WTC11 (cell line): ENCODE measurements around the gene FABP7. TPM values are rescaled to one million over a fixed set of nuclear protein-coding genes. Genes with fewer than 3 reads are reported as not detected.

Source experiments
- ATAC-seq: fragments of 200-7000 bp; cut with Tn5 transposase; 2 replicates; pipeline ENCODE4 v1.10.0; 2021; ENCODE audit warnings: mild to moderate bottlenecking, moderate library complexity
- CTCF ChIA-PET: fragments of 300-600 bp; sonication (Branson Sonifier 250); formaldehyde crosslinking; loops from one replicate; lab custom pipeline; 2021; ENCODE audit warnings: antibody characterized with exemption; lab: Charles Lee
- POLR2A ChIA-PET: fragments of 350-600 bp; sonication (Branson Sonifier 250); formaldehyde crosslinking; loops from one replicate; lab custom pipeline; 2021; ENCODE audit warnings: antibody characterized with exemption; lab: Charles Lee
- DNase-seq: peaks from one replicate; pipeline ENCODE4 v3.0.0; 2021; ENCODE audit warnings: low spot score
- H3K27ac Mint-ChIP-seq: 2 replicates; pipeline ENCODE4 v1.8.0; 2021; ENCODE audit warnings: mixed read lengths
- H3K27me3 Mint-ChIP-seq: 2 replicates; pipeline ENCODE4 v1.8.0; 2021; ENCODE audit warnings: low read depth, mild to moderate bottlenecking, moderate library complexity, mixed read lengths
- H3K36me3 Mint-ChIP-seq: 2 replicates; pipeline ENCODE4 v1.8.0; 2021; ENCODE audit warnings: mixed read lengths
- H3K4me1 Mint-ChIP-seq: 2 replicates; pipeline ENCODE4 v1.8.0; 2022; ENCODE audit warnings: mixed read lengths
- H3K4me3 Mint-ChIP-seq: 2 replicates; pipeline ENCODE4 v1.8.0; 2021; ENCODE audit warnings: mild to moderate bottlenecking, moderate library complexity, mixed read lengths
- H3K9me3 Mint-ChIP-seq: 2 replicates; pipeline ENCODE4 v1.8.0; 2021; ENCODE audit warnings: mixed read lengths
- MYBL2 ChIP-seq: sonication (generic); formaldehyde crosslinking; IDR thresholded peaks from 2 replicates; pipeline ENCODE4 v1.8.1; 2023; ENCODE audit warnings: mild to moderate bottlenecking, moderate library complexity, missing genetic modification reagents
- NR3C1 ChIP-seq: sonication (generic); formaldehyde crosslinking; conservative IDR thresholded peaks from 2 replicates; pipeline ENCODE4 v1.8.1; 2023; ENCODE audit warnings: low read depth, mild to moderate bottlenecking, missing genetic modification reagents
- OVOL2 ChIP-seq: fragments of 250-450 bp; sonication (Bioruptor Pico); IDR thresholded peaks from 2 replicates; pipeline ENCODE4 v1.9.0; 2021; ENCODE audit warnings: mild to moderate bottlenecking, borderline replicate concordance
- PRRX2 ChIP-seq: fragments of 250-450 bp; sonication (Bioruptor Pico); IDR thresholded peaks from 2 replicates; pipeline ENCODE4 v1.8.0; 2021; ENCODE audit warnings: mild to moderate bottlenecking
- RORB ChIP-seq: fragments of 250-450 bp; sonication (Bioruptor Pico); IDR thresholded peaks from 2 replicates; pipeline ENCODE4 v1.9.0; 2021; ENCODE audit warnings: mild to moderate bottlenecking
- TP53 ChIP-seq: sonication (generic); formaldehyde crosslinking; IDR thresholded peaks from 2 replicates; pipeline ENCODE4 v1.8.1; 2023; ENCODE audit warnings: mild to moderate bottlenecking, missing genetic modification reagents
- ZNF121 ChIP-seq: sonication (generic); formaldehyde crosslinking; IDR thresholded peaks from 2 replicates; pipeline ENCODE4 v1.8.0; 2023; ENCODE audit warnings: missing genetic modification reagents
- ZNF317 ChIP-seq: sonication (generic); formaldehyde crosslinking; IDR thresholded peaks from 2 replicates; pipeline ENCODE4 v1.8.1; 2023; ENCODE audit warnings: low read depth, mild to moderate bottlenecking, moderate library complexity, missing genetic modification reagents, borderline replicate concordance
- ZNF671 ChIP-seq: fragments of 250-450 bp; sonication (Bioruptor Pico); IDR thresholded peaks from 2 replicates; pipeline ENCODE4 v1.8.0; 2021; ENCODE audit warnings: mild to moderate bottlenecking
- total RNA-seq: library from RNA; stranded (reverse); gene quantifications from 3 replicates; pipeline ENCODE4 v1.2.3, GENCODE V29; 2021
- TF ChIP-seq, protein P1 (sequence below): sonication (generic); formaldehyde crosslinking; IDR thresholded peaks from 2 replicates; pipeline ENCODE4 v1.8.0; 2023; ENCODE audit warnings: mild to moderate bottlenecking, missing genetic modification reagents
- TF ChIP-seq, protein P2 (sequence below): fragments of 250-450 bp; sonication (Bioruptor Pico); IDR thresholded peaks from 2 replicates; pipeline ENCODE4 v1.9.0; 2021; ENCODE audit warnings: mild to moderate bottlenecking
- TF ChIP-seq, protein P3 (sequence below): sonication (generic); formaldehyde crosslinking; IDR thresholded peaks from 2 replicates; pipeline ENCODE4 v1.8.1; 2022; ENCODE audit warnings: mild to moderate bottlenecking, missing genetic modification reagents, moderate library complexity, borderline replicate concordance
- TF ChIP-seq, protein P4 (sequence below): sonication (generic); formaldehyde crosslinking; conservative IDR thresholded peaks from 2 replicates; pipeline ENCODE4 v1.8.1; 2022; ENCODE audit warnings: mild to moderate bottlenecking, missing genetic modification reagents
- TF ChIP-seq, protein P5 (sequence below): fragments of 250-450 bp; sonication (Bioruptor Pico); conservative IDR thresholded peaks from 2 replicates; pipeline ENCODE4 v1.9.0; 2021; ENCODE audit warnings: mild to moderate bottlenecking
- TF ChIP-seq, protein P6 (sequence below): fragments of 250-450 bp; sonication (Bioruptor Pico); IDR thresholded peaks from 2 replicates; pipeline ENCODE4 v1.9.0; 2021; ENCODE audit warnings: mild to moderate bottlenecking, borderline replicate concordance
- TF ChIP-seq, protein P7 (sequence below): sonication (generic); formaldehyde crosslinking; IDR thresholded peaks from 2 replicates; pipeline ENCODE4 v1.8.1; 2023; ENCODE audit warnings: mild to moderate bottlenecking, missing genetic modification reagents, borderline replicate concordance
- TF ChIP-seq, protein P8 (sequence below): sonication (generic); formaldehyde crosslinking; IDR thresholded peaks from 2 replicates; pipeline ENCODE4 v1.8.1; 2023; ENCODE audit warnings: mild to moderate bottlenecking, missing genetic modification reagents, moderate library complexity

FABP7 gene
- total RNA-seq, 1 experiment from 2014 or later: 7.2 TPM

DNA sequence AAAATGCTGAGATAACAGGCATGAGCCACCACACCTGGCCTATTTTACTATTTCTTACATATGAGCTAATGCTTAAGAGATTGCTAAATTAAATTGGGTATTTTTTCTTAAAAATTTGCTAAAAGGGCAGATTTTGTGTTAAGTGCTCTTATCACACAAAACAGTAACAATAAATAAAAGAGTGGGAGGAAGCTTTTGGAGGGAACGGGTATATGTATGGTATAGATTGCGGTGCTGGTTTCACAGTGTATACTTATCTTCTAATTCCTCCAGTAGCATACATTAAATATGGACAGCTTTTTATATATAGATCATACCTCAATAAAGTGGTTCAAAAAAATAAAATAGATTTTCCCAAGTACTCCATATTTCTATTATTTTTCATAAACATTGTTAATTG is 39.4 kb upstream of the FABP7 start (continued):
- TF ChIP-seq, protein P1, sequence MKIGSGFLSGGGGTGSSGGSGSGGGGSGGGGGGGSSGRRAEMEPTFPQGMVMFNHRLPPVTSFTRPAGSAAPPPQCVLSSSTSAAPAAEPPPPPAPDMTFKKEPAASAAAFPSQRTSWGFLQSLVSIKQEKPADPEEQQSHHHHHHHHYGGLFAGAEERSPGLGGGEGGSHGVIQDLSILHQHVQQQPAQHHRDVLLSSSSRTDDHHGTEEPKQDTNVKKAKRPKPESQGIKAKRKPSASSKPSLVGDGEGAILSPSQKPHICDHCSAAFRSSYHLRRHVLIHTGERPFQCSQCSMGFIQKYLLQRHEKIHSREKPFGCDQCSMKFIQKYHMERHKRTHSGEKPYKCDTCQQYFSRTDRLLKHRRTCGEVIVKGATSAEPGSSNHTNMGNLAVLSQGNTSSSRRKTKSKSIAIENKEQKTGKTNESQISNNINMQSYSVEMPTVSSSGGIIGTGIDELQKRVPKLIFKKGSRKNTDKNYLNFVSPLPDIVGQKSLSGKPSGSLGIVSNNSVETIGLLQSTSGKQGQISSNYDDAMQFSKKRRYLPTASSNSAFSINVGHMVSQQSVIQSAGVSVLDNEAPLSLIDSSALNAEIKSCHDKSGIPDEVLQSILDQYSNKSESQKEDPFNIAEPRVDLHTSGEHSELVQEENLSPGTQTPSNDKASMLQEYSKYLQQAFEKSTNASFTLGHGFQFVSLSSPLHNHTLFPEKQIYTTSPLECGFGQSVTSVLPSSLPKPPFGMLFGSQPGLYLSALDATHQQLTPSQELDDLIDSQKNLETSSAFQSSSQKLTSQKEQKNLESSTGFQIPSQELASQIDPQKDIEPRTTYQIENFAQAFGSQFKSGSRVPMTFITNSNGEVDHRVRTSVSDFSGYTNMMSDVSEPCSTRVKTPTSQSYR: no peak
- TF ChIP-seq, protein P2, sequence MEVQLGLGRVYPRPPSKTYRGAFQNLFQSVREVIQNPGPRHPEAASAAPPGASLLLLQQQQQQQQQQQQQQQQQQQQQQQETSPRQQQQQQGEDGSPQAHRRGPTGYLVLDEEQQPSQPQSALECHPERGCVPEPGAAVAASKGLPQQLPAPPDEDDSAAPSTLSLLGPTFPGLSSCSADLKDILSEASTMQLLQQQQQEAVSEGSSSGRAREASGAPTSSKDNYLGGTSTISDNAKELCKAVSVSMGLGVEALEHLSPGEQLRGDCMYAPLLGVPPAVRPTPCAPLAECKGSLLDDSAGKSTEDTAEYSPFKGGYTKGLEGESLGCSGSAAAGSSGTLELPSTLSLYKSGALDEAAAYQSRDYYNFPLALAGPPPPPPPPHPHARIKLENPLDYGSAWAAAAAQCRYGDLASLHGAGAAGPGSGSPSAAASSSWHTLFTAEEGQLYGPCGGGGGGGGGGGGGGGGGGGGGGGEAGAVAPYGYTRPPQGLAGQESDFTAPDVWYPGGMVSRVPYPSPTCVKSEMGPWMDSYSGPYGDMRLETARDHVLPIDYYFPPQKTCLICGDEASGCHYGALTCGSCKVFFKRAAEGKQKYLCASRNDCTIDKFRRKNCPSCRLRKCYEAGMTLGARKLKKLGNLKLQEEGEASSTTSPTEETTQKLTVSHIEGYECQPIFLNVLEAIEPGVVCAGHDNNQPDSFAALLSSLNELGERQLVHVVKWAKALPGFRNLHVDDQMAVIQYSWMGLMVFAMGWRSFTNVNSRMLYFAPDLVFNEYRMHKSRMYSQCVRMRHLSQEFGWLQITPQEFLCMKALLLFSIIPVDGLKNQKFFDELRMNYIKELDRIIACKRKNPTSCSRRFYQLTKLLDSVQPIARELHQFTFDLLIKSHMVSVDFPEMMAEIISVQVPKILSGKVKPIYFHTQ (CRISPR knock-in tag): no peak
- TF ChIP-seq NR3C1 (CRISPR knock-in tag): no peak
- TF ChIP-seq, protein P3, sequence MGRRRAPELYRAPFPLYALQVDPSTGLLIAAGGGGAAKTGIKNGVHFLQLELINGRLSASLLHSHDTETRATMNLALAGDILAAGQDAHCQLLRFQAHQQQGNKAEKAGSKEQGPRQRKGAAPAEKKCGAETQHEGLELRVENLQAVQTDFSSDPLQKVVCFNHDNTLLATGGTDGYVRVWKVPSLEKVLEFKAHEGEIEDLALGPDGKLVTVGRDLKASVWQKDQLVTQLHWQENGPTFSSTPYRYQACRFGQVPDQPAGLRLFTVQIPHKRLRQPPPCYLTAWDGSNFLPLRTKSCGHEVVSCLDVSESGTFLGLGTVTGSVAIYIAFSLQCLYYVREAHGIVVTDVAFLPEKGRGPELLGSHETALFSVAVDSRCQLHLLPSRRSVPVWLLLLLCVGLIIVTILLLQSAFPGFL (CRISPR knock-in tag): no peak
- TF ChIP-seq ZNF121: no peak
- no peak for TF ChIP-seq RORB (CRISPR knock-in tag)
- no peak for TF ChIP-seq ZNF671 (CRISPR knock-in tag)
- no peak for TF ChIP-seq OVOL2 (CRISPR knock-in tag)
- TF ChIP-seq ZNF317 (CRISPR knock-in tag): no peak
- TF ChIP-seq PRRX2 (CRISPR knock-in tag): no peak
- TF ChIP-seq TP53 (CRISPR knock-in tag): no peak
- TF ChIP-seq, protein P4, sequence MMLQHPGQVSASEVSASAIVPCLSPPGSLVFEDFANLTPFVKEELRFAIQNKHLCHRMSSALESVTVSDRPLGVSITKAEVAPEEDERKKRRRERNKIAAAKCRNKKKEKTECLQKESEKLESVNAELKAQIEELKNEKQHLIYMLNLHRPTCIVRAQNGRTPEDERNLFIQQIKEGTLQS: no peak

DNA sequence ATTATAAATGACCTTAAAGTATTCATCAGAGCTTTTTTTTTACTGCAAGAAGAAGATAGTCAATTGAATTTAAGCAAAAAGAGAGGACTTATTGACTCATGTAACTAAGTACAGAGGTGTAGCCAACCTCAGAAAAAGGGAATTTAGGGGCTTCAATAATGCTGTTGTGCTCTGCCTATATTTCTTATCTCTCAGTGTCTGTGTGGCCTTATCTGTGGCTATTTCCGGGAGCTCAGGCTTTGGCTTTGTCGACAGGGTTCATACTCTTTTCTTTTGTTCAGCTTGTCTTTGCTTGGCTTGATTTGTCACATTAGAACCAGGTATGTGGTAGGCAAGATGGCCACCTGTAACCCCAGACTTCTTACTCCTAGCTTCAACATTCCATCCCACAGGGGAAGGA is 38.6 kb upstream of the FABP7 start:
- DNase-seq: no peak
- ChIA-PET POLR2A (no interaction called here), CTCF (interaction anchor here (0.9 to 2.8 kb wide), 3 partner anchors 9 to 98 kb away, joined by 3 to 13 read pairs (median 3); no protein-coding TSS in a partner anchor)
- H3K4me1 Mint-ChIP-seq: peaks cover 6% of the 10 kb centered on the region
- H3K4me3 Mint-ChIP-seq: no peak overlapping the region
- no peaks in the 10 kb centered on the region; the same call in 1 of the 2 replicates for H3K36me3 Mint-ChIP-seq
- H3K9me3 Mint-ChIP-seq: peaks cover 11% of the 10 kb centered on the region
- H3K27me3 Mint-ChIP-seq: peaks cover 16% of the 10 kb centered on the region
- ATAC-seq: no peak
- H3K27ac Mint-ChIP-seq: no peak overlapping the region
- TF ChIP-seq, protein P5, sequence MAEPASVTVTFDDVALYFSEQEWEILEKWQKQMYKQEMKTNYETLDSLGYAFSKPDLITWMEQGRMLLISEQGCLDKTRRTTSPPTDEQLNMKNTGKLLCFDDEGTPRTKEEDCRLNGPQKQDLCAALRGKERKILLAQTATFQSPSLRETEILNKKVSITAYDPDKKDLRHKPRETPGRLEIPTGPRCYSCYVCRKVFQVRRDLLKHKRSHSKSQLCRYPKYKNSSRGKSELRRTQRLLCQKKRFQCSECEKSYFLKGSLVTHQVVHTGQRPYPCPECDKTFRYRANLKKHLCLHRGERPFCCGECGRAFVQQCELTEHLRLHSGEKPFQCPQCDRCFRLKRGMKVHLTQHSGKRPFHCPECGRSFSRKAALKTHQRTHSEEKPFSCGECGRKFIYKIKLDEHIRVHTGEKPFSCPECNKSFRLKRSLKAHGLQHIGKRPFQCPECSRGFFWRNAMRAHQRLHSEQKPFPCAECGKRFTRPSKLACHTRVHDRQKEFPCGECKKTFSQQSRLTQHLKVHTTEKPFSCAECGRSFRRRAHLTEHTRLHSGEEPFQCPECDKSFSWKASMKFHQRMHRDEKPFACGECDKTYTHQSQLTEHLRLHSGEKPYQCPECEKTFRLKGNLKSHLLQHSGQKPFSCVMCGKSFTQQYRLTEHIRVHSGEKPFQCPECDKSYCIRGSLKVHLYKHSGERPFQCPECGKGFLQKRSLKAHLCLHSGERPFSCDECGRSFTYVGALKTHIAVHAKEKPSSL (CRISPR knock-in tag): no peak
- TF ChIP-seq, protein P6, sequence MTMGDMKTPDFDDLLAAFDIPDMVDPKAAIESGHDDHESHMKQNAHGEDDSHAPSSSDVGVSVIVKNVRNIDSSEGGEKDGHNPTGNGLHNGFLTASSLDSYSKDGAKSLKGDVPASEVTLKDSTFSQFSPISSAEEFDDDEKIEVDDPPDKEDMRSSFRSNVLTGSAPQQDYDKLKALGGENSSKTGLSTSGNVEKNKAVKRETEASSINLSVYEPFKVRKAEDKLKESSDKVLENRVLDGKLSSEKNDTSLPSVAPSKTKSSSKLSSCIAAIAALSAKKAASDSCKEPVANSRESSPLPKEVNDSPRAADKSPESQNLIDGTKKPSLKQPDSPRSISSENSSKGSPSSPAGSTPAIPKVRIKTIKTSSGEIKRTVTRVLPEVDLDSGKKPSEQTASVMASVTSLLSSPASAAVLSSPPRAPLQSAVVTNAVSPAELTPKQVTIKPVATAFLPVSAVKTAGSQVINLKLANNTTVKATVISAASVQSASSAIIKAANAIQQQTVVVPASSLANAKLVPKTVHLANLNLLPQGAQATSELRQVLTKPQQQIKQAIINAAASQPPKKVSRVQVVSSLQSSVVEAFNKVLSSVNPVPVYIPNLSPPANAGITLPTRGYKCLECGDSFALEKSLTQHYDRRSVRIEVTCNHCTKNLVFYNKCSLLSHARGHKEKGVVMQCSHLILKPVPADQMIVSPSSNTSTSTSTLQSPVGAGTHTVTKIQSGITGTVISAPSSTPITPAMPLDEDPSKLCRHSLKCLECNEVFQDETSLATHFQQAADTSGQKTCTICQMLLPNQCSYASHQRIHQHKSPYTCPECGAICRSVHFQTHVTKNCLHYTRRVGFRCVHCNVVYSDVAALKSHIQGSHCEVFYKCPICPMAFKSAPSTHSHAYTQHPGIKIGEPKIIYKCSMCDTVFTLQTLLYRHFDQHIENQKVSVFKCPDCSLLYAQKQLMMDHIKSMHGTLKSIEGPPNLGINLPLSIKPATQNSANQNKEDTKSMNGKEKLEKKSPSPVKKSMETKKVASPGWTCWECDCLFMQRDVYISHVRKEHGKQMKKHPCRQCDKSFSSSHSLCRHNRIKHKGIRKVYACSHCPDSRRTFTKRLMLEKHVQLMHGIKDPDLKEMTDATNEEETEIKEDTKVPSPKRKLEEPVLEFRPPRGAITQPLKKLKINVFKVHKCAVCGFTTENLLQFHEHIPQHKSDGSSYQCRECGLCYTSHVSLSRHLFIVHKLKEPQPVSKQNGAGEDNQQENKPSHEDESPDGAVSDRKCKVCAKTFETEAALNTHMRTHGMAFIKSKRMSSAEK (CRISPR knock-in tag): no peak
- no peak for TF ChIP-seq MYBL2 (CRISPR knock-in tag)
- TF ChIP-seq, protein P7, sequence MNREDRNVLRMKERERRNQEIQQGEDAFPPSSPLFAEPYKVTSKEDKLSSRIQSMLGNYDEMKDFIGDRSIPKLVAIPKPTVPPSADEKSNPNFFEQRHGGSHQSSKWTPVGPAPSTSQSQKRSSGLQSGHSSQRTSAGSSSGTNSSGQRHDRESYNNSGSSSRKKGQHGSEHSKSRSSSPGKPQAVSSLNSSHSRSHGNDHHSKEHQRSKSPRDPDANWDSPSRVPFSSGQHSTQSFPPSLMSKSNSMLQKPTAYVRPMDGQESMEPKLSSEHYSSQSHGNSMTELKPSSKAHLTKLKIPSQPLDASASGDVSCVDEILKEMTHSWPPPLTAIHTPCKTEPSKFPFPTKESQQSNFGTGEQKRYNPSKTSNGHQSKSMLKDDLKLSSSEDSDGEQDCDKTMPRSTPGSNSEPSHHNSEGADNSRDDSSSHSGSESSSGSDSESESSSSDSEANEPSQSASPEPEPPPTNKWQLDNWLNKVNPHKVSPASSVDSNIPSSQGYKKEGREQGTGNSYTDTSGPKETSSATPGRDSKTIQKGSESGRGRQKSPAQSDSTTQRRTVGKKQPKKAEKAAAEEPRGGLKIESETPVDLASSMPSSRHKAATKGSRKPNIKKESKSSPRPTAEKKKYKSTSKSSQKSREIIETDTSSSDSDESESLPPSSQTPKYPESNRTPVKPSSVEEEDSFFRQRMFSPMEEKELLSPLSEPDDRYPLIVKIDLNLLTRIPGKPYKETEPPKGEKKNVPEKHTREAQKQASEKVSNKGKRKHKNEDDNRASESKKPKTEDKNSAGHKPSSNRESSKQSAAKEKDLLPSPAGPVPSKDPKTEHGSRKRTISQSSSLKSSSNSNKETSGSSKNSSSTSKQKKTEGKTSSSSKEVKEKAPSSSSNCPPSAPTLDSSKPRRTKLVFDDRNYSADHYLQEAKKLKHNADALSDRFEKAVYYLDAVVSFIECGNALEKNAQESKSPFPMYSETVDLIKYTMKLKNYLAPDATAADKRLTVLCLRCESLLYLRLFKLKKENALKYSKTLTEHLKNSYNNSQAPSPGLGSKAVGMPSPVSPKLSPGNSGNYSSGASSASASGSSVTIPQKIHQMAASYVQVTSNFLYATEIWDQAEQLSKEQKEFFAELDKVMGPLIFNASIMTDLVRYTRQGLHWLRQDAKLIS (CRISPR knock-in tag): no peak
- TF ChIP-seq, protein P8, sequence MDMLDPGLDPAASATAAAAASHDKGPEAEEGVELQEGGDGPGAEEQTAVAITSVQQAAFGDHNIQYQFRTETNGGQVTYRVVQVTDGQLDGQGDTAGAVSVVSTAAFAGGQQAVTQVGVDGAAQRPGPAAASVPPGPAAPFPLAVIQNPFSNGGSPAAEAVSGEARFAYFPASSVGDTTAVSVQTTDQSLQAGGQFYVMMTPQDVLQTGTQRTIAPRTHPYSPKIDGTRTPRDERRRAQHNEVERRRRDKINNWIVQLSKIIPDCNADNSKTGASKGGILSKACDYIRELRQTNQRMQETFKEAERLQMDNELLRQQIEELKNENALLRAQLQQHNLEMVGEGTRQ (CRISPR knock-in tag): no peak
